ENCODE measurements around the gene TRMT10B.

TRMT10B gene

GRCh38 chr9:37784616-37785483 lies 31.2 kb downstream of the TRMT10B start, which contains the start of gene EXOSC3:
TSS of gene EXOSC3 (minus strand) at chr9:37785064. CDS start at chr9:37785044, 20 bp downstream.
- Histone ChIP-seq H3K27me3 (no peaks in the 10 kb centered on the region), H3K4me1 (peaks cover 24 to 35% (median 31%) of the 10 kb centered on the region in 10 experiments), H3K36me3 (peaks cover 37 to 41% (median 39%) of the 10 kb centered on the region in 11 experiments), H3K4me3 (peak within 1 kb of the TSS; percentile 74 to 97 (median 86)), H3K9ac (peak within 1 kb of the TSS; percentile 88 to 94 (median 90)), H3K4me2 (peak within 1 kb of the TSS; percentile 76 to 96 (median 93)), H3K27ac (peak within 1 kb of the TSS; percentile 68 to 94 (median 89)), H4K20me1 (peaks cover 9 to 48% (median 35%) of the 10 kb centered on the region in 11 experiments; a peak in 18 of 22 replicates), H3K9me3 (replicated peaks in 1 of 11) (no peaks in the 10 kb centered on the region; a peak in 1 of 22 replicates)
- TF ChIP-seq Cebpa-rat (IDR thresholded peaks at IDR 0.05), result no peak

GRCh38 chr9:37787059-37787458 lies 33.5 kb downstream of the TRMT10B start:
- Histone ChIP-seq H4K20me1 (peaks cover 4 to 26% (median 14%) of the 10 kb centered on the region in 11 experiments; a peak in 18 of 22 replicates), H3K4me3 (no peak overlapping the region), H3K27me3 (no peaks in the 10 kb centered on the region), H3K9me3 (replicated peaks in 1 of 11) (no peaks in the 10 kb centered on the region; a peak in 1 of 22 replicates), H3K36me3 (peaks cover 15 to 24% (median 18%) of the 10 kb centered on the region in 11 experiments), H3K27ac (no peak overlapping the region), H3K9ac (no peak overlapping the region), H3K4me1 (peaks cover 20 to 31% (median 28%) of the 10 kb centered on the region in 10 experiments), H3K4me2 (no peak overlapping the region)
- no peak for TF ChIP-seq Cebpa-rat (IDR thresholded peaks at IDR 0.05)

DNA sequence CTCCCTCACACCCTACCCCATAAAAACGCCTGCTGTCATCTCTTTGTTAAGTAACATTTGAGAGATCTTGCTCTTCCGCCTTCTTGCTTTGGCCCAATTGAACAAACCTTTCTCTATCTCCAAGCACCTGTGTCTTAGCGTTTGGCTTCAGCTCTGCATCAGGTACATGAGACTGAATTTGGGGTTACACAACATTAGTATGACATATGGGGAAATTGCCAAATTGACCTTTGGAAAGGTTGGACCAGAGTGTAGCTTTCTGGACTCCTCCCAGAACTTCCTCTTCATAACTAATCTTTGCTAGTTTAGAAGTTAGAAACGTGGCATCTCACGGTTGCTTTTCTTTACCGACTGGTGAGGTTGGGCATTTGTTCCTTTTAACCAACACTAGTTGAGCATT lies 34.7 kb downstream of the TRMT10B start:
- H3K36me3 ChIP-seq, result peaks cover 2 to 11% (median 5%) of the 10 kb centered on the region in 11 experiments

GRCh38 chr9:37790096-37790495 lies 36.5 kb downstream of the TRMT10B start:
- Histone ChIP-seq H3K4me2 (no peak overlapping the region), H3K36me3 (peaks cover 0 to 8% (median 0%) of the 10 kb centered on the region in 11 experiments; a peak in 1 of 22 replicates), H3K9me3 (replicated peaks in 1 of 11) (no peaks in the 10 kb centered on the region; a peak in 1 of 22 replicates), H3K9ac (no peak overlapping the region), H3K4me3 (no peak overlapping the region), H4K20me1 (no peaks in the 10 kb centered on the region), H3K4me1 (peaks cover 0 to 12% (median 7%) of the 10 kb centered on the region in 10 experiments; a peak in 15 of 20 replicates), H3K27ac (no peak overlapping the region), H3K27me3 (no peaks in the 10 kb centered on the region)
- no peak for TF ChIP-seq Cebpa-rat (IDR thresholded peaks at IDR 0.05)

More for the DNA sequence above, 34.7 kb downstream of the TRMT10B start:
- TF ChIP-seq Cebpa-rat (IDR thresholded peaks at IDR 0.05), result no peak
- Histone ChIP-seq H3K9ac (no peak overlapping the region), H3K4me1 (peaks cover 7 to 19% (median 15%) of the 10 kb centered on the region in 10 experiments), H3K9me3 (replicated peaks in 1 of 11) (no peaks in the 10 kb centered on the region; a peak in 1 of 22 replicates), H3K4me2 (no peak overlapping the region), H4K20me1 (peaks cover 0 to 13% (median 5%) of the 10 kb centered on the region in 11 experiments; a peak in 12 of 22 replicates), H3K4me3 (no peak overlapping the region), H3K27me3 (no peaks in the 10 kb centered on the region), H3K27ac (no peak overlapping the region)

- Histone ChIP-seq H3K4me3 (no peak overlapping the region), H3K9me3 (replicated peaks in 1 of 11) (no peaks in the 10 kb centered on the region; a peak in 1 of 22 replicates), H3K4me2 (no peak overlapping the region), H3K27me3 (no peaks in the 10 kb centered on the region), H3K4me1 (peaks cover 0 to 22% (median 13%) of the 10 kb centered on the region in 10 experiments; a peak in 14 of 20 replicates), H3K27ac (no peak overlapping the region), H3K9ac (no peak overlapping the region), H3K36me3 (peaks cover 0 to 8% (median 0%) of the 10 kb centered on the region in 11 experiments; a peak in 1 of 22 replicates), H4K20me1 (no peaks in the 10 kb centered on the region)
- TF ChIP-seq Cebpa-rat (IDR thresholded peaks at IDR 0.05), result no peak
These were observed 38.5 kb downstream of the TRMT10B start for GRCh38 chr9:37792122-37792521.

GRCh38 chr9:37796232-37796631 lies 42.6 kb downstream of the TRMT10B start:
- peaks cover 21 to 46% (median 35%) of the 10 kb centered on the region in 10 experiments for H3K4me1 ChIP-seq
- H3K36me3 ChIP-seq, result peaks cover 0 to under 1% (median 0%) of the 10 kb centered on the region in 11 experiments; a peak in 1 of 22 replicates
- no peak overlapping the region for H3K9ac ChIP-seq
- no peaks in the 10 kb centered on the region for H3K9me3 ChIP-seq (replicated peaks in 1 of 11)
- peak overlapping the region in 8 of 11 experiments; percentile 21 to 70 (median 46); a peak in 13 of 22 replicates for H3K4me2 ChIP-seq
- H3K27ac ChIP-seq, result no peak overlapping the region
- peaks cover 0 to 3% (median 1%) of the 10 kb centered on the region in 11 experiments; a peak in 11 of 22 replicates for H4K20me1 ChIP-seq
- H3K4me3 ChIP-seq, result no peak overlapping the region
- H3K27me3 ChIP-seq, result no peaks in the 10 kb centered on the region
- no peak for TF ChIP-seq Cebpa-rat (IDR thresholded peaks at IDR 0.05)

DNA sequence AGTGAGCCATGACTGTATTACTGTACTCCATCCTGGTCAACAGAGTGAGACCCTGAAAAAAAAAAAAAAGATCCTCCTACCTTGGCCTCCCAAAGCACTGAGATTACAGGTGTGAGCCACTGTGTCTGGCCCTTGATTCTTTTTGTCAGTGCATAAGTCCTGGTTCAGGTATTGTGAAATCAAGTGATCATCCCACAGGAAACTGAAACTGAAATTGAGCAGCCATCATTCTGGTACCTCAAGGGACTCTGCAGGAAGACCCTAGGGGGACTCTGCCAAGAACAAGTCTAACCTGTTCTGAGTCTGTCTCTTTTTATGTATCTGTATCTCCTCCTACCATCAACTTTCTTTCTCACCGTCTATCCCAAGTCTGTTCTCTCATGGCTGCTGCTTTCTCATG lies 45.1 kb downstream of the TRMT10B start:
- H3K9me3 ChIP-seq (replicated peaks in 1 of 11), result no peaks in the 10 kb centered on the region
- peaks cover 36 to 65% (median 51%) of the 10 kb centered on the region in 10 experiments for H3K4me1 ChIP-seq
- H4K20me1 ChIP-seq, result peaks cover 15 to 28% (median 23%) of the 10 kb centered on the region in 11 experiments
- H3K4me3 ChIP-seq, result no peak overlapping the region
- H3K36me3 ChIP-seq, result no peaks in the 10 kb centered on the region; a peak in 1 of 22 replicates
- no peak overlapping the region; a peak in 1 of 22 replicates for H3K9ac ChIP-seq
- TF ChIP-seq Cebpa-rat (IDR thresholded peaks at IDR 0.05), result peak in 6 of 11 experiments; percentile 27 to 83 (median 72); a peak in 9 of 22 replicates
- peak overlapping the region in 2 of 11 experiments; percentile 3 to 13; a peak in 4 of 22 replicates for H3K27ac ChIP-seq
- H3K4me2 ChIP-seq, result peak overlapping the region; percentile 4 to 98 (median 88); a peak in 19 of 22 replicates
- H3K27me3 ChIP-seq, result no peaks in the 10 kb centered on the region

DNA sequence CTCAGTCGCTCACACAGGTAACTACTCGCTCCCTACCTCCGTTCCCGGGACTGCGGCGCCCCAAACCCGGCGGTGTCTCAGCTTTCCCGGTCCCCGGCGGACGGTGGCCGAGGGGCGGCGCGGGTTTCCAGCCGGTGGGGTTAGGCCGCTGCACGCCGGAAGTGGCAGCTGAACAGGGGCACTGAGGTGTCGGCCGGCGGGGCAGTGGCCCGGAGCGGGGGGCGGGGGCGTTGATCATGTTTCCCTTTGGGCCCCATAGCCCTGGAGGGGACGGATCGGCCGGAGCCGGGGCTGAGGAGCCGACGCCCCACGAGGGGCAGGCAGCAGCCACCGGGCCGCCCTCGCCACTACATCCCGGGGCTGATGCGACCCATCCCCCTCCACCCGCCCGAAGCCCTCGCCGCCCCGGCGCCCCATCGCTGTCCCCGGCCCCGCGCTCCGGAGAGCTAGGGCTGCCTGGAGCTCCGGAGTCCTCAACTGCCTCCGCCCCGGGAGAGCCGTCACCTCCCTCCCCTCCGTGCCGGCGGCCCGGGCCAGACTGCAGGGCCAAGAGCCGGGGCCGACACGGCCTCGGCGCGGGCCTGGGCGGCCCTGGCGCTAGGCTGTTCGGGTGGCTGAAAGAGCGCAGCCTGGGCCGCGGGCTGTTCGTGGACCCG lies 47.2 kb downstream of the TRMT10B start, which contains the start of gene DCAF10:
Gene DCAF10, plus strand, starts transcription at position 167 of the 656 bp plus-strand sequence. Its CDS starts 70 bp downstream, at position 237.
- Histone ChIP-seq H3K9ac (peak within 1 kb of the TSS; percentile 90 to 99 (median 96)), H3K4me3 (peak within 1 kb of the TSS; percentile 80 to 96 (median 92)), H3K36me3 (peaks cover 0 to 16% (median 5%) of the 10 kb centered on the region in 11 experiments; a peak in 8 of 22 replicates), H4K20me1 (peaks cover 16 to 48% (median 40%) of the 10 kb centered on the region in 11 experiments), H3K4me2 (peak within 1 kb of the TSS; percentile 78 to 98 (median 92)), H3K9me3 (replicated peaks in 1 of 11) (no peaks in the 10 kb centered on the region), H3K27me3 (no peaks in the 10 kb centered on the region), H3K4me1 (peaks cover 36 to 58% (median 45%) of the 10 kb centered on the region in 10 experiments), H3K27ac (peak within 1 kb of the TSS; percentile 88 to 97 (median 95))
- TF ChIP-seq Cebpa-rat (IDR thresholded peaks at IDR 0.05), result no peak

Data from BLaER1 treated with 17β-estradiol and CSF1 and Interleukin-3, amounts not matched to agents 10 nM and 100 nM (cell line).